Panc1 (cell line): ENCODE results near the gene MINAR2. TPM values are rescaled to one million over a fixed set of nuclear protein-coding genes. Genes with fewer than 3 reads are reported as not detected.

Experiments used
- ATAC-seq: fragments of 200-7000 bp; cut with Tn5 transposase; 2 replicates; pipeline ENCODE4 v1.9.1; 2020; ENCODE audit warnings: mild to moderate bottlenecking, moderate library complexity
- BruUV-seq: library from RNA; stranded (reverse); fragments of 400-500 nt; replicated peaks from 2 replicates; lab custom pipeline; 2021; lab: Mats Ljungman, UMichigan
- CTCF ChIA-PET: fragments of 300-600 bp; sonication (Branson Sonifier 250); formaldehyde crosslinking; loops from one replicate; lab custom pipeline; 2022; ENCODE audit warnings: antibody characterized with exemption; lab: Charles Lee
- POLR2A ChIA-PET: fragments of 300-600 bp; sonication (Branson Sonifier 250); formaldehyde crosslinking; loops from one replicate; lab custom pipeline; 2022; ENCODE audit warnings: antibody characterized with exemption; lab: Charles Lee
- DNase-seq: peaks from one replicate; pipeline ENCODE4 v3.0.0-alpha.2; 2010; ENCODE audit warnings: low read depth, low spot score
- H3K27ac ChIP-seq: 2 replicates; pipeline ENCODE4 v1.5.1; 2011; ENCODE audit warnings: mild to moderate bottlenecking, low read length, inconsistent platforms
- H3K27me3 ChIP-seq: fragments of 200-500 bp; sonication (Bioruptor generic); 2 replicates; pipeline ENCODE4 v1.6.0; 2014; ENCODE audit warnings: low read length, inconsistent platforms; ENCODE audit not compliant: control insufficient read depth, insufficient read depth
- H3K36me3 ChIP-seq: fragments of 200-500 bp; sonication (Bioruptor generic); 2 replicates; pipeline ENCODE4 v1.5.1; 2014; ENCODE audit warnings: inconsistent platforms, mild to moderate bottlenecking, low read length, moderate library complexity; ENCODE audit not compliant: control insufficient read depth, insufficient read depth
- H3K4me1 ChIP-seq: 2 replicates; pipeline ENCODE4 v1.5.1; 2011; ENCODE audit warnings: inconsistent platforms, mild to moderate bottlenecking, low read length, moderate library complexity; ENCODE audit not compliant: control insufficient read depth, insufficient read depth
- H3K4me3 ChIP-seq, 2 experiments: 2 replicates each; pipeline ENCODE4 v1.5.1; 2011 to 2012; ENCODE audit warnings: low read depth in 2 of 2, low read length in 2 of 2, mild to moderate bottlenecking in 2 of 2, inconsistent platforms in 1 of 2, moderate library complexity in 1 of 2
- H3K9me3 ChIP-seq: fragments of 200-500 bp; sonication (Bioruptor generic); 2 replicates; pipeline ENCODE4 v1.5.1; 2014; ENCODE audit warnings: low read depth, mild to moderate bottlenecking, inconsistent platforms, low read length, moderate library complexity; ENCODE audit not compliant: control insufficient read depth, insufficient read depth
- POLR2AphosphoS5 ChIP-seq: IDR thresholded peaks from 2 replicates; pipeline ENCODE4 v1.6.1; 2012; ENCODE audit warnings: mild to moderate bottlenecking, low read depth, low read length, moderate library complexity
- SIN3A ChIP-seq: IDR thresholded peaks from 2 replicates; pipeline ENCODE4 v1.6.1; 2012; ENCODE audit warnings: low read depth, mild to moderate bottlenecking, low read length, moderate library complexity, borderline replicate concordance; ENCODE audit not compliant: insufficient read depth
- TCF7L2 ChIP-seq: IDR thresholded peaks from 2 replicates; pipeline ENCODE4 v1.6.1; 2011; ENCODE audit warnings: mild to moderate bottlenecking, low read depth, low read length, inconsistent platforms
- in situ Hi-C: cut with HindIII; loops from 2 replicates; pipeline ENCODE4 v1.10.0; 2016; ENCODE audit warnings: low sequenced_read_pairs, low pct_unique_long_range_greater_than_20kb
- intact Hi-C: fragments of 100-400 bp; cut with micrococcal nuclease; formaldehyde crosslinking; loops from one replicate; pipeline ENCODE4 v1.10.0; 2022; ENCODE audit not compliant: unreplicated experiment
- total RNA-seq: library from RNA; stranded (reverse); gene quantifications from one replicate; pipeline ENCODE4 v1.2.1, GENCODE V29; 2021; ENCODE audit not compliant: unreplicated experiment
- TF ChIP-seq, protein P1 (sequence below), 2 experiments: IDR thresholded peaks; 2 replicates each; pipeline ENCODE4 v1.6.1; 2011 to 2012; ENCODE audit warnings: low read depth in 2 of 2, control low read depth in 1 of 2, low read length in 1 of 2, mild to moderate bottlenecking in 1 of 2, moderate library complexity in 1 of 2; ENCODE audit not compliant: insufficient read depth in 1 of 2
- TF ChIP-seq, protein P2 (sequence below): fragments of 450-650 bp; IDR thresholded peaks from 2 replicates; pipeline ENCODE4 v1.5.1; 2017; ENCODE audit warnings: mild to moderate bottlenecking

MINAR2 gene
- total RNA-seq, 1 experiment from 2014 or later: not detected

DNA sequence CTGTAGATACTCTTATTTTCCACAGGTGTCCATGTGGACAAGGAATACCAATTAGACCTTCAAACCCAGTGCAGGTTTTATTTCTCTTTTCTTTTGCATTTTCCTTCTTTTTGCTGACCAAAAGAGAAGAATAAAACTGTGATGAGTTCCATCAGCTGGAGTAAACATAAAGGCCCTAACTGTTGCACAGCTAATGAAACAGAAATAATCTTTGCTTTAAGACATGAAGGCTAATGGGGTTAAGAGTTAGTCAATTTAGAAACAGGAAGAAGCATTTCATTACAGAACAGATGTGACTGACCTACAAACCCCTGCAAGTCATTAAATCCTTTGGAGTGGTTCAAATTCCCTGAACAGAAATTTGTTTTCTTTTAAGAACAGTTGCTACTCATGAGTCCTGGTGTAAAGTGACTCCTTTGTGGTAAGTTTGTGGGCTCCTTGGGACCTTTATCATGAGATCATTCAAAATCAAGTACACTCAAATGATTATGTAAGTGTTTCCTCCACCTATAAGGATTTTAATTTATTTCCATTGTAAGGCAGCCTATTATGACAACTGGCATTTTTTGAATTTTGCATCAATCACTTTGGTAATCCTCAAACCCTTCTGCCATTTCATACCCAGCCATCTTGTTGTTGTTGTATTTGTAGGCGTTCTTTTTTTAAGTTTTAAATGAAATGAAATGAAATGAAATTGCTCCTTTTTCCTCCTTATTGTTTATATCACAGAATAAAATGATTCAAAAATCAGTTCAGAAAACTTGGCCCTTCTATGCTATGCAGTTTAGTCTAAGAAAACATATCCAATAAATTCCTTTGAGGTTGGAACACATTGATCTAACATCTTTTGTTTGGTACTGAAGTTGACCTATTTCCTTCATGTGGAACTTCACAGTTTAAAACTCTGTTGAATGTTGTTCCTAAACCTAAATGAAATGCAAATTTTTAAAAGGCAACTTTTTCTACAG, 1.3 kb downstream of the MINAR2 start:
- no peaks in the 10 kb centered on the region for H3K36me3 ChIP-seq
- intact Hi-C loops (no loop called here), in situ Hi-C loops (no loop called here)
- no peak overlapping the region for H3K4me3 ChIP-seq
- no peaks in the 10 kb centered on the region for H3K4me1 ChIP-seq
- no peaks in the 10 kb centered on the region for H3K9me3 ChIP-seq
- no peak for TF ChIP-seq POLR2AphosphoS5
- TF ChIP-seq TCF7L2: no peak
- TF ChIP-seq, protein P1, sequence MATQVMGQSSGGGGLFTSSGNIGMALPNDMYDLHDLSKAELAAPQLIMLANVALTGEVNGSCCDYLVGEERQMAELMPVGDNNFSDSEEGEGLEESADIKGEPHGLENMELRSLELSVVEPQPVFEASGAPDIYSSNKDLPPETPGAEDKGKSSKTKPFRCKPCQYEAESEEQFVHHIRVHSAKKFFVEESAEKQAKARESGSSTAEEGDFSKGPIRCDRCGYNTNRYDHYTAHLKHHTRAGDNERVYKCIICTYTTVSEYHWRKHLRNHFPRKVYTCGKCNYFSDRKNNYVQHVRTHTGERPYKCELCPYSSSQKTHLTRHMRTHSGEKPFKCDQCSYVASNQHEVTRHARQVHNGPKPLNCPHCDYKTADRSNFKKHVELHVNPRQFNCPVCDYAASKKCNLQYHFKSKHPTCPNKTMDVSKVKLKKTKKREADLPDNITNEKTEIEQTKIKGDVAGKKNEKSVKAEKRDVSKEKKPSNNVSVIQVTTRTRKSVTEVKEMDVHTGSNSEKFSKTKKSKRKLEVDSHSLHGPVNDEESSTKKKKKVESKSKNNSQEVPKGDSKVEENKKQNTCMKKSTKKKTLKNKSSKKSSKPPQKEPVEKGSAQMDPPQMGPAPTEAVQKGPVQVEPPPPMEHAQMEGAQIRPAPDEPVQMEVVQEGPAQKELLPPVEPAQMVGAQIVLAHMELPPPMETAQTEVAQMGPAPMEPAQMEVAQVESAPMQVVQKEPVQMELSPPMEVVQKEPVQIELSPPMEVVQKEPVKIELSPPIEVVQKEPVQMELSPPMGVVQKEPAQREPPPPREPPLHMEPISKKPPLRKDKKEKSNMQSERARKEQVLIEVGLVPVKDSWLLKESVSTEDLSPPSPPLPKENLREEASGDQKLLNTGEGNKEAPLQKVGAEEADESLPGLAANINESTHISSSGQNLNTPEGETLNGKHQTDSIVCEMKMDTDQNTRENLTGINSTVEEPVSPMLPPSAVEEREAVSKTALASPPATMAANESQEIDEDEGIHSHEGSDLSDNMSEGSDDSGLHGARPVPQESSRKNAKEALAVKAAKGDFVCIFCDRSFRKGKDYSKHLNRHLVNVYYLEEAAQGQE (IDR thresholded peaks at IDR 0.05; ENCODE audit: insufficient read depth in 1 of 2, low read depth in 2 of 2, low read length in 1 of 2): no peak
- TF ChIP-seq, protein P2, sequence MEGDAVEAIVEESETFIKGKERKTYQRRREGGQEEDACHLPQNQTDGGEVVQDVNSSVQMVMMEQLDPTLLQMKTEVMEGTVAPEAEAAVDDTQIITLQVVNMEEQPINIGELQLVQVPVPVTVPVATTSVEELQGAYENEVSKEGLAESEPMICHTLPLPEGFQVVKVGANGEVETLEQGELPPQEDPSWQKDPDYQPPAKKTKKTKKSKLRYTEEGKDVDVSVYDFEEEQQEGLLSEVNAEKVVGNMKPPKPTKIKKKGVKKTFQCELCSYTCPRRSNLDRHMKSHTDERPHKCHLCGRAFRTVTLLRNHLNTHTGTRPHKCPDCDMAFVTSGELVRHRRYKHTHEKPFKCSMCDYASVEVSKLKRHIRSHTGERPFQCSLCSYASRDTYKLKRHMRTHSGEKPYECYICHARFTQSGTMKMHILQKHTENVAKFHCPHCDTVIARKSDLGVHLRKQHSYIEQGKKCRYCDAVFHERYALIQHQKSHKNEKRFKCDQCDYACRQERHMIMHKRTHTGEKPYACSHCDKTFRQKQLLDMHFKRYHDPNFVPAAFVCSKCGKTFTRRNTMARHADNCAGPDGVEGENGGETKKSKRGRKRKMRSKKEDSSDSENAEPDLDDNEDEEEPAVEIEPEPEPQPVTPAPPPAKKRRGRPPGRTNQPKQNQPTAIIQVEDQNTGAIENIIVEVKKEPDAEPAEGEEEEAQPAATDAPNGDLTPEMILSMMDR: no peak
- no peak for TF ChIP-seq SIN3A
- POLR2A ChIA-PET: no interaction called here
- H3K27ac ChIP-seq: no peak overlapping the region
- DNase-seq (no peak), ATAC-seq (no peak)
- H3K27me3 ChIP-seq: no peaks in the 10 kb centered on the region
- no TSS peak for BruUV-seq
- CTCF ChIA-PET: no interaction called here

DNA sequence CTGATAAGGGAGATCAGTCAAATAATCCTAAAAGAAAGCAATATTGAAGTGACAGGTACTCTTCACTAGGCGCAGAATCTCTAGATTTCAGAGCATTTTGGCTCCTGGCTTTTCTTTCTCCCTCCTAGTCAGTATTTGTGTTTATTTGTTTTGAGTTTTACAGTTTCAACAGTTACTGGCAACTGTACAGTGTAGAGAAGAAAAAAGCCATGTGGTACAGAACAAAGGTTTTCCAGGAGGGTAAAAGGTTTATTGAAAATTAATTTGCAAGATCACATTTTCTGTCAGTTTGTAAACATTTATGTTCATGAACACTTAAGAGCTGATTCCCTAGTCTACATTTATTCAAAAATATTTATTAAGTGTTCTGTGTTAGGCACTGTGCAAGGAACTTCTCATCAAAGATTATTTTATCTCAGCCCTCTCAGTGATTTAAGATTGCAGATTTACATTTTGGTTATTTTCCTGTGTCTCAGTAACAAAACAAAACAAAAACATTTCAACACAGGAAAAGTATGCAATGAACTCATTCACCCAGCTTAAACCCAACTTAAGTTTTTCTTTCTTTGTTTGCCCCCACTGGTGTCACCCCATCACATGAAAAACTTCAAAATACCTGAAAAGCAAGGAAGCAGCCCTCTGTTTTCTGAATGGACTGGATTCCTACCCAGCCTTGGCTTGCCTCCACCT, 12.9 kb downstream of the MINAR2 start:
- Histone ChIP-seq H3K27ac (no peak overlapping the region), H3K36me3 (no peaks in the 10 kb centered on the region), H3K27me3 (no peaks in the 10 kb centered on the region), H3K9me3 (no peaks in the 10 kb centered on the region), H3K4me3 (no peak overlapping the region), H3K4me1 (no peaks in the 10 kb centered on the region)
- ATAC-seq (no peak), DNase-seq (no peak)
- POLR2A ChIA-PET: no interaction called here
- no peak for TF ChIP-seq TCF7L2
- no peak for TF ChIP-seq POLR2AphosphoS5
- TF ChIP-seq, protein P2: no peak
- TF ChIP-seq, protein P1 (IDR thresholded peaks at IDR 0.05; ENCODE audit: insufficient read depth in 1 of 2, low read depth in 2 of 2, low read length in 1 of 2): no peak
- TF ChIP-seq SIN3A: no peak
- intact Hi-C loops: no loop called here
- BruUV-seq: no TSS peak
- in situ Hi-C loops: no loop called here
- CTCF ChIA-PET: no interaction called here
